Astrocyte of the cerebellum (primary cell): ENCODE data around the gene HORMAD2.

ENCODE experiments used
- DNase-seq: peaks from one replicate; pipeline ENCODE4 v3.0.0-alpha.2; 2011; ENCODE audit warnings: low read depth
- H3K4me3 ChIP-seq: 2 replicates; pipeline ENCODE4 v1.5.1; 2011; ENCODE audit warnings: mild to moderate bottlenecking, low read depth, low read length, moderate library complexity
- in situ Hi-C: cut with HindIII; loops from 2 replicates; pipeline ENCODE4 v1.10.0; 2017; ENCODE audit warnings: low sequenced_read_pairs
- TF ChIP-seq, protein P1 (sequence below): IDR thresholded peaks from 2 replicates; pipeline ENCODE4 v1.5.1; 2012; ENCODE audit warnings: low read length, low read depth, moderate library complexity, mild to moderate bottlenecking; ENCODE audit errors: missing control alignments

HORMAD2 gene

DNA sequence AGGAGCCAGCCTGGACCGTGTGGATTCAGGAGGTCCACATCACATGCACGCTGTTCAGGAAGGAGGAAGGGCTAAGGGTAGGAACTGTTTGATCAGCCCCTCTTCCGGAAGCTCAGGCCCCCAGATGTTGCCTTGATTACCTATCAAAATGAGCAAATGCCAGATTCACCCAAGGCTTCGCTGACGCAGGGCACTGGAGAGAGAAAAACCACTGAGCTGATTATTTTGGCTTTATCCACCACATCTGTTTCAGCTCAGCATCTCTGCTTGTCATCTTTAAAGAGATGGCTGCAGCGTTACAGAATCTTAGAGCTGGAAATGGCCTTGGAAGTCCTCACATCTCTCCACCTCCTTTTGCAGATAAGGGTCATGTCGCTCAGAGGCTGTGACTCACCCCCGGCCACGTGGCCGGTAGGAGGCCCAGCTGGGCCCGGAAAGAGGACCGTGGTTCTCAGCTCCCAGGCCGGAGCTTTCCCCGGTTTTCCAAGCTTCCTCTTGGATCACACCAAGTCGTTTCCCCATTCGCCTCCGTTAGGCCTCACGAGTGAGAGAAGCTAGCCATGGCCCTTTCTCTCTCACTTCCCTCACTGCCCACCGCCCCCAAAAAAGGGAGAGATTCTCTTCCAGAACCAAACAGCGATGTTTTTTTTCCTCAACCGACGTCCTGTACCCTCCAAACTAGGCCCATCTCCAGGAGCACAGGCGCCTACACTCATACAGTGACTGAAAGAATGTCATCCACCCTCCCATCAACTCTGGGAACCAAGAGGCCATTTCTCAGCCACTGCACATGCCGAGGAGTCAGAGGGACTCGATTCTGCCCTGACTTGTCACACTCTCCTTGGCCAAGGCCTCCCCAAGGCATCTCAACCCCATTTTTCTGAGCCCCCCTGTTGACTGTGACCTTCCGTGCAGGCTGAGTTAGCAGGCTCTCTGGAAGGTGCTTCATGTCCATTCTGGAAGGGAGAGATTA is 128.7 kb downstream of the HORMAD2 start:
- in situ Hi-C loops, result no loop called here
- TF ChIP-seq, protein P1, sequence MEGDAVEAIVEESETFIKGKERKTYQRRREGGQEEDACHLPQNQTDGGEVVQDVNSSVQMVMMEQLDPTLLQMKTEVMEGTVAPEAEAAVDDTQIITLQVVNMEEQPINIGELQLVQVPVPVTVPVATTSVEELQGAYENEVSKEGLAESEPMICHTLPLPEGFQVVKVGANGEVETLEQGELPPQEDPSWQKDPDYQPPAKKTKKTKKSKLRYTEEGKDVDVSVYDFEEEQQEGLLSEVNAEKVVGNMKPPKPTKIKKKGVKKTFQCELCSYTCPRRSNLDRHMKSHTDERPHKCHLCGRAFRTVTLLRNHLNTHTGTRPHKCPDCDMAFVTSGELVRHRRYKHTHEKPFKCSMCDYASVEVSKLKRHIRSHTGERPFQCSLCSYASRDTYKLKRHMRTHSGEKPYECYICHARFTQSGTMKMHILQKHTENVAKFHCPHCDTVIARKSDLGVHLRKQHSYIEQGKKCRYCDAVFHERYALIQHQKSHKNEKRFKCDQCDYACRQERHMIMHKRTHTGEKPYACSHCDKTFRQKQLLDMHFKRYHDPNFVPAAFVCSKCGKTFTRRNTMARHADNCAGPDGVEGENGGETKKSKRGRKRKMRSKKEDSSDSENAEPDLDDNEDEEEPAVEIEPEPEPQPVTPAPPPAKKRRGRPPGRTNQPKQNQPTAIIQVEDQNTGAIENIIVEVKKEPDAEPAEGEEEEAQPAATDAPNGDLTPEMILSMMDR, result no peak
- no peak overlapping the region for H3K4me3 ChIP-seq
- DNase-seq, result no peak

DNA sequence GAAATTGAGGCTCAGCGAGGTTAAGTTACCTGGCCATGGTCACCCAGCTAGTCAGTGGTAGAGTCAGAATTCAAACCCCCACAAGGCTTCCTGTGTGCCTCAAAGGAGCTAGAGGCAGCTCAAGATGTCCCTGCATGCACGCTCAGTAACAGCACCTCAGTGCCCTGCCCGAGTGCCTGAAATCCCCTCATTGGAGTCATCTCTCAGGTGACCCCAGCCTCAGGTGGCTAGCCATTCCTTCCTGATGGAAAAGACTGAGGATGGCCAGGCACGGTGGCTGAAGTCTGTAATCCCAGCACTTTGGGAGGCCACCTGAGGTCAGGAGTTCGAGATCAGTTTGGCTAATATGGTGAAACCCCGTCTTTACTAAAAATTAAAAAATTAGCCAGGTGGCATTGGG is 129.4 kb downstream of the HORMAD2 start:
- no peak for DNase-seq
- no peak overlapping the region for H3K4me3 ChIP-seq
- in situ Hi-C loops, result no loop called here
- TF ChIP-seq, protein P1, result no peak

DNA sequence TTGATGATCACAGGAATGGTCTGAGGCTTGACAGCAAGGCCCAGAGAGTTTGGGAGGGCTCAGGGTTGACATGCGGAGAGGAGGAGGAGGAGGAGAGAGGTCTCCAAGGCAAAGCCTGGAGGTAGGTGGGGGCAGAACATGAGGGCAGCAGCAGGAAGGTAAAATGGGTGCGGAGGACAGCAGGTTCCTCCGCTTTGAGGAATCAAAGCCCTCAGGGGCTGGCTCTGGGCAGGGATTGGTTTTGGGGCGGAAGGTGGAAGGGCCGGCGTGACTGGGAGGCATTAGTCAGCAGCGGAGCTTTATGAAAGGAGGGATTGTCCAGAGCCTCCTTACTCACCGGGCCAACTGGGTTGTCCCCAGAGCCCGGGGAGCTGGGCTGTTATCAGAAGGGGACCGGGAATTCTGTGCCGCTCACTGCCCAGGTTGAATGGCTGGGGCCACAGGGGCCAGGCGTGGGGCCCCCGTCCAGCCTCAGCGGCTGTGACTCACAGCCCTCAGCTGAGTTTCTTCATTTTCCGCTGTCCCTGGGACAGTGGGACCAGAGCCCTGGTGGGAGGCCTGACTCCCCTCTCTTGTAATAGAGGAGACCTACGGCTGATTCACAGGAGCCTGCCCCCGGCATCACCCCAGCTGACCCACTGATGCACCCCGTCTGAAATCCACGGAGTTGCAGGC is 130.1 kb downstream of the HORMAD2 start:
- in situ Hi-C loops, result no loop called here
- DNase-seq, result no peak
- TF ChIP-seq, protein P1, result no peak
- no peak overlapping the region for H3K4me3 ChIP-seq

DNA sequence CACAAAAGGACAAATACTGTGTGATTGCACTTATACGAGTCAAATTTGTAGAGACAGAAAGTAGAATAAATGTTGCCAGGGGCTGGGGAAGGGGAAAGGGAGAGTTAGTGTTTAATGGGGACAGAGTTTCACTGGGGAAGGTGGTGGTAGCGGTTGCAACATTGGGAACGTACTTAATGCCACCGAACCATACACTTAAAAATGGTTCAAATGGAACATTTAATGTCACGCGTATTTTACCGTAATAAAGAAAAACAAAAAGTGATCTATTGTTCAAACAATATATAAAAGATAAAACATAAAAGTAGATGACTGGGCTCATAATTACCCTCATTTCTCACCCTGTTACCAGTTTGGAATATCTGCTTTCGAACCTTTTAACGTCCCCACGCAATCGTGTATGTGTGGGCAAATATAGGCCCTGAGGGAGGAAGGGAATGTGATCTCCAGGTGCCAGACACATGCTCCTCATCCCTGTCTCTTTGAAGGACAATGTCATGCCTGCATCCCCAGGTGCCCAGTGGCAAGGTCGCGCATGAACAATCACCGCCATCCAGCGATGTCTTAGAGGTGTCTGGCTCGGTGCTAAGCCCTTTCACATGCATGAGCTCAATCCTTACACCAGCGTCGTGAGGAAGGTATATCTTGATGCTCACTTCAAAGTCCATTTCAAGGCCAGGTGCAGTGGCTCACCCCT is 131.0 kb downstream of the HORMAD2 start:
- H3K4me3 ChIP-seq, result no peak overlapping the region
- TF ChIP-seq, protein P1, result no peak
- in situ Hi-C loops, result no loop called here
- no peak for DNase-seq

DNA sequence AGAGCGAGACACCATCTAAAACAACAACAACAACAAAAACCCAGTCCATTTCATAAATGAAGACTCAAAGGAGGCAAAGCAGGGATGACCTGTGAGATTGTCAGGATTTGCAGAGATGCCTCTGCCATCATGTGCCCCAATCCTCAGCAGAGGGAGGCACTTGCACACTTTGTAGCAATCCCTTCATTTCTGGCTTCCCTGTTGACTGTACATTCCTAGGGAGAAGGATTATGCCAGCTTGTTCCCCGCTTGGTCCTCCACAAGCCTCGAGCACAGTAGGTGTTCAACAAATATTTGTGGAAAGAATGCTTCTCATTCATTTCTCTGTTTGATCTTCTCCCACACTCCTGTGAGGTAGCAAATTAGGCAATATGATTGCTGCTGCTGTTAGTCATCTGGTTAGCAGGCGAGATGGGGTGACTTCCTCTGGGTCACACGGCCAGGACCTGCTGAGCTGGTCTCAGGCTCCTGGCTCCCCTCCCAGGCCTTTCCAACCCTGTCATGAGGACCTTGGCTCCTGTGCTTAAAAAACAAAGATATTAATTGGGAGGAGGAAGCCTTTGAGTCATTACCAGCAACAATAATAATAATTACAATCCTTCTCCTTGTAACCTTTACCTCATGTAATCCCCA is 132.2 kb downstream of the HORMAD2 start:
- H3K4me3 ChIP-seq, result no peak overlapping the region
- DNase-seq, result peak; percentile 95
- in situ Hi-C loops, result no loop called here
- TF ChIP-seq, protein P1, result peak; percentile 44

DNA sequence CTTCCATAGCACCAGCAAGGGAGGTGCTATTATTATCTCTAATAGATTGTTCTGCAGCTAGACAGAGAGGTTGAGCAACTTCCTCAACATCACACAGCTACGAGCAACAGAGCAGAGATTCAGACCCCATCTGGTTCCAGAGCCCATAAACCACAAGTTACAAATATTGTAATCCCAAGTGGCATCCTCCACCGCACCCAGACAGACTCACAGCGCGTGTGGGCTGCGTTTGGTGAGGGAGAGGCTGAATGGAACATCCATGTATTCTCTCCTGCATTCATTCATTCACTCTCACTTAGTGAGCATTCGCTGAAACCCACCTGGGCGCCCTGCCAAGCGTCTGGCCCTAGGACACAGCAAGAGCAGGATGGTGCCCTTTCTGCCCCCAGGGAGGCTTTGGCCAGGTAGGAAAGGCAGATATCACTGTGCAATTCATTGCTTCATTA is 132.8 kb downstream of the HORMAD2 start:
- H3K4me3 ChIP-seq, result no peak overlapping the region
- TF ChIP-seq, protein P1, result no peak
- DNase-seq, result peak; percentile 50
- in situ Hi-C loops, result no loop called here
